SHP77 (cell line): ENCODE results near the gene TMED4.
"Not testable (repeated sequence)": the region's sequence is repeated elsewhere in the genome, so short reads cannot be mapped to it uniquely, and the experiment has no call there.

Source experiments
- DNase-seq, 2 experiments: peaks; one replicate each; lab custom pipeline; 2025; lab: John Stamatoyannopoulos, UW

The TMED4 gene

DNA sequence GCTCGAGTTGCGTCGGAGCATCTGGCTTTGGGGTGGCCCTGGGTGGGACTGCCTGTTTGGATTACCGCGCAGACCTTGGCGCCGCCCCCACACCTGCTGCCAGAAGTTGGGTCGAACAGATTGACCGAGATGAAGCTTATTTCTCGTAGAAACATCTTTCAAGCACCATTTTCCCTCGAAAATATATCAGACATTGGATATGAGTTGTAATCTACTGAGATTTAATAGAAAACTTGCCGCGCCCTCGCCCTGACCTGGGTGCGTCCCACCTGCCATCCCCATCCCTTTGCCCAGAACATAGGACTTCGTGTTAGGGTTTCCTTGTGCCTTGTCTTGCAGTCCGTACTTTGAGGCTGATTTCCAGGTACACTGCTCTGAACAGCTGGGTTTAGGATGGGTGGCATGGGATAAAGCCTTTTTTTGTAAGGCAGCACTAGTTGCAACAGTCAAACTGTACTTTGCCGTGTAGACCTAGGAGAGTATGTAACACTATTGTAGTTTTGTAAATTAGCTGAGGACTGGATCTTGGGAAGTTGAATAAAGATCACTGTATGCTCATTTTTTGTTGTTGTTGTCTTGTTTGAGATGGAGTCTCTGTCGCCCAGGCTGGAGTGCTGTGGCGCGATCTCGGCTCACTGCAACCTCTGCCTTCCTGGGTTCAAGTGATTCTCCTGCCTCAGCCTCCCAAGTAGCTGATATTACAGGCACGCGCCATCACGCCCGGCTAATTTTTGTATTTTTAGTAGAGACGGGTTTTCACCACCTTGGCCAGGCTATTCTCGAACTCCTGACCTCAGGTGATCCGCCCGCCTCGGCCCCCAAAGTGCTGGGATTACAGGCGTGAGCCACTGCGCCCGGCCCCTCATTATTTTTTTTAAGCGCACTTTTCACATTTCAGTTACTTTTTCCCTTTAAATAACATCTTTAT, 25.4 kb upstream of the TMED4 start:
- no peak for DNase-seq

- peak; percentile 98 to 99 for DNase-seq
Observed at GRCh38 chr7:44606341-44607140, 24.5 kb upstream of the TMED4 start, which contains the start of gene OGDH. TSS of gene OGDH (plus strand) at chr7:44606627. CDS start at chr7:44624344, 17,717 bp downstream.

GRCh38 chr7:44604941-44605340, 22.9 kb upstream of the TMED4 start:
- no peak for DNase-seq

- no peak for DNase-seq
Observed at GRCh38 chr7:44603193-44603592, 21.2 kb upstream of the TMED4 start.

DNA sequence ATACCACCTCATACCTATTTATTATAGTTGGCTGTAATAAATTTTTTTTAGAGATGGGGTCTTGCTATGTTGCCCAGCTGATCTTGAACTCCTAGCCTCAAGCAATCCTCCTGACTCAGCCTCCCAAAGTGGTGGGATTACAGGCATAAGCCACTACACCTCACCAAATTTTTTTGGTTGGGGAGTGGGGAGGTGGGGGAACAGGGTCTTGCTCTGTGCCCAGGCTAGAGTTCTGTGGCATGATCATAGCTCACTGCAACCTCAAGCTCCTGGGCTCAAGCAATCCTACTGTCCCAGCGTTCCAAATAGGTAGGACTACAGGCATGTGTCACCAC, 20.5 kb upstream of the TMED4 start:
- no peak for DNase-seq

DNA sequence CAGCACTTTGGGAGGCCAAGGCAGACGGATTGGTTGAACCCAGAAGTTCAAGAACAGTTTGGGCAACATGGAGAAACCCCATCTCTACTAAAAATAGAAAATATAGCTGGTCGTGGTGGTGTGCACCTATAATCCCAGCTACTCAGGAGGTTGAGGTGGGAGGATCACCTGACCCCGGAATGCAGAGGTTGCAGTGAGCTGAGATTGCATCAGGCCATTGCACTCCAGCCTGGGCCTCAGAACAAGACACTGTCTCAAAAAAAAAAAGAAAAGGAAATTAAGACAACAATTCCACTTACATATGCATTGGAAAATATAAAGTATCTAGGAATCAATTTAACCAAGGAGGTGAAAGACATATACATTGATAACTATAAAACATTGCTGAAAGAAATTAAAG, 17.2 kb upstream of the TMED4 start:
- DNase-seq: no peak

DNA sequence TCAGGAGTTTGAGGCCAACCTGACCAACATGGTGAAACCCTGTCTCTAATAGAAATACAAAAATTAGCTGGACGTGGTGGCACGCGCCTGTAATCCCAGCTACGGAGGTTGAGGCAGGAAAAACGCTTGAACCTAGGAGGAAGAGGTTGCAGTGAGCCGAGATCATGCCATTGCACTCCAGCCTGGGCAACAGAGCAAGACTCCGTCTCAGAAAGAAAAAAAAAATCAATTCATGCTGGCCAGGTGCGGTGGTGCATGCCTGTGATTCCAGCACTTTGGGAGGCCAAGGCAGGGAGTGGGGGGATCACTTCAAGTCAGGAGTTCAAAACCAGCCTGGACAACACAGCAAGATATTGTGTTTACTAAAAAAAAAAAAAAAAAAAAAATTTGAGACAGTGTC, 15.2 kb upstream of the TMED4 start:
- DNase-seq: not testable (repeated sequence)

DNA sequence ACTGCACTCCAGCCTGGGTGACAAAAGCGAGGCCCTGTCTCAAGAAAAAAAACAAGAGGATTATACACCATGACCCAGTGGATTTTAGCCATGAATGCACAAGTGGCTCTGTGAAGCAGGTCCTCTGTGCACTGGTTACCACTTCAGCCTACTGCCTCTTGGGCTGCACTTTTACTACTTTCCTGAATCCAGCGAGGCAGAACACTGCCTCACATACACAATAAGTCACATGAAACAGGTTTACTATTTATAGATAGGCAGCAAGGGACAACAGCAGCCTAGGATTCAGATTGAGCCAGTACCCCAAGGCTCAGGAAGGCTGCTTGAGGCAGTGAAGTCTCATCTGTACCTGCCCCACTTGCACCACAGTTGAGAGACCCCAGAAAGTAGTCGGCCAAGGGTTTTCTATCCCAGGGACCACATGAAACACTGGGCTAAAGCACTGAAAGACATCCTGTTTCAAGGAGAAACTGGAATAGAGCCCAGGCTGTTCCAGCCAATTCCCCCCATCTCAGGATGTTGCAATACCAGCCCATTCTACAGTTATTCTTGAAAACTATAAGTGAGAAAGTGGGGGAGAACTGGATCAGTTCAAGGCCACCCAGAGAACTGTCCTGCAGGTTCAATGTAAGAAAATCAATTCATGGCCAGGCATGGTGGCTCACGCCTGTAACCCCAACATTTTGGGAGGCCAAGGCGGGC, 14.1 kb upstream of the TMED4 start:
- no peak for DNase-seq

GRCh38 chr7:44590910-44591309, 8.9 kb upstream of the TMED4 start:
- no peak for DNase-seq

DNA sequence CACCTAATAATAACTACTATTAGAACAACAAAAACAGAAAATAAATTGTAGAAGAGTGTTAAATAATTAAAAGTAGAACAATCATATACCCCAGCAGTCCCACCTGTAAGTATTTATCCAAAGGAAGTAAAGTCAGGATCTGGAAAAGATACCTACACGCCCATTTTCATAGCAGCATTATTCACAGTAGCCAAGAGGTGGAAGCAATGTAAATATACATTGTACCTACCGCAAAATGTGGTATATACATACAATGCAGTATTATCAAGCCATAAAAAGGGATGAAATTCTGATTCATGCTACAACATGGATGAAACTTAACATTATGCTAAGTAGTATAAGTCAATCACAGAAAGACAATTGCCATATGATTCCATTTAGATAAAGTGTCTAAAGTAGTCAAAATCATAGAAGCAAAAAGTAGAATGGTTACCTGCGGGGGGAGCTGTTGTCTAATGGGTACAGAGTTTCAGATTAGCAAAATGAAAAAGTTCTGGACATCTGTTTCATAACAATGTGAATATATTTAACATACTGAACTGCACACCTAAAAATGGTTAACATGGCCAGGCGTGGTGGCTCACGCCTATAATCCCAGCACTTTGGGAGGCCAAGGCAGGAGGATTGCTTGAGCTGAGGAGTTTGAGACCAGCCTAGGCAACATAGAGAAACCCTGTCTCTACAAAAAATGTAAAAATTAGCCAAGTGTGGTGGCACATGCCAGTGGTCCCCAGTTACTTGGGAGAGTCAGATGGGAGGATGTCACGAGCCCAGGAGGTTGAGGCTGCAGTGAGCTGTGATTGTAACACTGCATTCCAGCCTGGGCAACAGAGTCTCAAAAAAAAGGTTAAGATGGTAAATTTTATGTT, 6.0 kb upstream of the TMED4 start:
- peak; percentile 31 to 41 for DNase-seq

GRCh38 chr7:44583146-44583865, 1.3 kb upstream of the TMED4 start:
- no peak for DNase-seq

- DNase-seq: peak in 1 of 2 experiments; percentile 26
Observed at GRCh38 chr7:44580945-44581878, 819 bp downstream of the TMED4 start.

- no peak for DNase-seq
Observed at GRCh38 chr7:44576228-44576627, 5.8 kb downstream of the TMED4 start.

DNA sequence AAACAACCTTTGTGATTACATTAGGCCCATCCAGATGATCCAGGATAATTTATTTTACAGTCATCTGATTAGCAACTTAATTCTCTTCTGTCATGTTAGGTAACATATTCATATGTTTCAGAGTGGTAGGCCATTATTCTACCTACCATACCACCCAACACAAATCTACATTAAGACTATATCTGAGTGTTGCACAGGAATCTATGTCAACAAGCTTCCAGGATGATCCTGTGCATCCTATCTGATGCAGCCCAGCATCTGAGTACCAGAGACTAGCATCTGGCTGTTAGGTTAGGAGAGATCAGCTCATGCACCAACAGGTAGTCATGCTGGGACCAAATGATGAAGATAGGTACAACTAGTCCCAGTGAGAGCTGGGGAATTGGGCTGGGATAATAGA, 7.0 kb downstream of the TMED4 start:
- no peak for DNase-seq

- DNase-seq: no peak
Observed at GRCh38 chr7:44574287-44574872, 7.7 kb downstream of the TMED4 start.

DNA sequence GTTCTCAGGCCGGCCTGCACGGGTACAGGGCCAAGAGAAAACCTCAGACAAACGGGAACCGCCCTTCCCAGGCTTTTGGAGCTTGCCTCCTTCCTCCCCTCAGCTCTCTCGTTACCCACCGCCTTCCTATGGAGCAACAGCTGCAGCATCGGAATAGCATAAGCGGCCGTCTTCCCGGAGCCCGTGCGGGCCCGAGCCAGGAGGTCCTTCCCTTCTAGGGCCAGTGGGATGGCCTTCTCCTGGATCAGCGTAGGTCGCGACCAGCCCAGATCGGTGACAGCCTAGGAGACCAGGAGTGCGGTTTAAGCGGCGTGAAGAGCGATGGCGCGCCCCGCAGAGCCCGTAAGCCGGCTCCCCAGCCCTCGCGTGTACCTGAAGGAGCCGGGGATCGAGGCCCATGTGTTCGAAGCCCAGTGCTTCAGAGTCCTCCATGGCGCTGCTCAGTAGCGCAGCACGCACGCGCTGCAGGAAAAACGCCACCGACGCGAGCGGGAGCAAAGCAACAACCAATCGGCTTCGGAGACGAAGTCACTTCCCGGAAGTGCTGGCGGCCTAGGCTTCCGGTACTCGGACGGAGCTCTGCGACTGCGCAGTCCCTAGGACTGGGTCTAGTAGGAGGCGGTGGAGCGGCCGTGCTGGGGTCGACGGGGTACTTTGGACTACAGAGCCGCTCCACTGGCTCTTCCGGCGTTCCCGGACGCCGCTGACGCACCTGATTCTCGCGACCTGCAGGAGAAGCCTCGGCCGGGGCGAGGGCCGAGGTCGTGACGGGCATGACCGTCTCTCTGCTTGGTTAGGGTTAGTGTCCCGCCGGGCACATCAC, 8.4 kb downstream of the TMED4 start, which contains the start of gene DDX56:
Gene DDX56 (minus strand): TSS at position 445 of the 823 bp plus-strand sequence. CDS start 13 bp downstream, at position 432.
- peak; percentile 98 to 99 for DNase-seq

DNA sequence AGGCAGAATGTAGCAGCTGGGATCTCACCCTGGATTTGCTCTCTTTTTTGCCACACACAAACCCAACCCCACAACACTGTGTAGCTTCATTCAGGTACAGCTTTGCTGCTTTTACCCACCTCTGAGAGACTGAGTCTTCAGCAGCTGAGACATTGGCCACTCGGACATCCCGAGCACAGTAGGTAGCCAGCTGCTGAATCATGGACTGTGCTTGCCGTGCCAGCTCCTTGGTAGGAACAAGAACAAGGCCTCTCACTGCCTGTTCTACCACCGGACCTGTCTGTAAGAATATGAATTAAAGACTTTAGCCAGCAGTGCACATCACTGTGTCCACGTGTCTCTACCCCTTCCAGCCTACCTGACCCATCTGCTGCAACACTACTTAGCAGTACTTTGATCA, 9.3 kb downstream of the TMED4 start:
- DNase-seq: no peak

GRCh38 chr7:44569959-44570358, 12.1 kb downstream of the TMED4 start:
- DNase-seq: no peak
